Measurements from ENCODE around the gene KIF19.

DNA sequence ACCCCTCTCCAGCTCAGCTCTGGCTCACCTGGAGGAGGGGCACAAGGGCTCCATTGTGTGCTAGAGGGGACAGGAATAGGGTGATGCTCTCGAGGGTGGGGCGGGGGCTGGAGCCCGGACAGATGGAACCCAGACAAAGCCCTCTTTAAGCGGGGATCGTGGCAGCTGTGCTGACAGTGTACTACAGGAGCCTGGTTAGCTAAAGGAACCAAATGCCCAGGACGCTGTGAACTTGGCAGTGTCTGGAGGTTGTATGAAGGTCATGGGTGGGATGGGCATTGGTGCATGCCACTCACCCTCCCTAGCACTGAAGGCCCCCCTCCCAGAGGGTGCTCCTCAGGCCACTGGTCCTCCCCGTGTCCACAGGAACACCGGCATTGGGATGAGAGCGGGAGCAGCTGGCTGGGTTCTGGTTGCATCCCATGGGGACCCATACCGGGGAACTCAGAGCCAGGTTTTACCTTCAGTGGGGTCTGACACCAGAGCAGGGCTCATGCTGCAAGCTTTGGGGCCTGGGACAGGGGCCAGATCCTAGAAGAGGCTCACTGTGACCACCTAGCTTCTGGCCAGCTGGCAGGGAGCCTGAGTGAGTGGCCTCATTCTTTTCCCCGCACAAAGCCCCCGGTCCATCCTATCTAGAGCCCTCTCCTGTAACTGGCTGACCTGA lies 11.9 kb downstream of the KIF19 start:
- TF ChIP-seq ZFP3 (CRISPR knock-in tag; IDR thresholded peaks at IDR 0.05), result no peak
- TF ChIP-seq ZNF565 (CRISPR knock-in tag; conservative IDR thresholded peaks at IDR 0.05; ENCODE audit: low read depth), result no peak
- TF ChIP-seq RARB (CRISPR knock-in tag; IDR thresholded peaks at IDR 0.05), result no peak
- no peak for TF ChIP-seq SNAI2 (CRISPR knock-in tag; IDR thresholded peaks at IDR 0.05)
- TF ChIP-seq ESRRG (CRISPR knock-in tag; IDR thresholded peaks at IDR 0.05), result no peak
- no peak for TF ChIP-seq GLIS3 (CRISPR knock-in tag; IDR thresholded peaks at IDR 0.05)
